Urothelium cell line (cell line): ENCODE data around the gene DACH1.

ENCODE experiments used
- DNase-seq: peaks from one replicate; pipeline ENCODE4 v3.0.0; 2011; ENCODE audit warnings: low spot score, mixed read lengths
- FAIRE-seq: peaks from 2 replicates; lab custom pipeline; 2011; peaks lifted over from hg19 to GRCh38; lab: Jason Lieb, UNC

The DACH1 gene

DNA sequence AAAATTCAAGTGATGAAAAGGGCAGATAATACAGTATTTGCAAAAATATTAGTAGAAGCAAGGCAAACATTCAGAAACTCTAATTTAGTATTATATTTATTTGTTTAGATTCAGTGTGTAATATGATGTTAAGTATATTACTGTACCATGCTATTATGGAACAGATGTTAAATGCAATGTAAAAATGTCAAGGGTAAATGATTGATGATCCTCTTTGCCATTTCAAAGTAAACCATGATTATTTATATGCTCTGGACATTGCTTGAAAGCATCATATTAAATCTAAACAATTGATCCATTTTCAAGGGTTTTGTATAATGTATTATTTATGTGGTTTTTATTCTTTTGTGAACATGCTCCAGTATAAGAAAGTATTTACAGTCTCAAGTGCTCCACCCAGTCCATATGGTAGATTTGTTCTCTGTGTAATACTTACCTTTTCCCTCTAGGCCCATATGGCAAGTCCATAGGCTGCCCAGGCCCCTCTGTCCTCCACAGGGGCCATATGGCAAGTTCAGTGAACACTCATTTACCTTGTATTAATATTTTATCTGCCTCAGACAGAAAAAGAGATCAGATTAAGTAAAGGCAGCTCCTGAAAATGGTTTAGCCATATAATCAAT is 353.5 kb downstream of the DACH1 start:
- DNase-seq (no peak), FAIRE-seq (no peak)

- no peak for DNase-seq
- no peak for FAIRE-seq
These were observed 363.2 kb downstream of the DACH1 start for GRCh38 chr13:71503781-71504180.

- no peak for DNase-seq
- no peak for FAIRE-seq
These were observed 367.0 kb downstream of the DACH1 start for GRCh38 chr13:71499944-71500514.

- FAIRE-seq, result no peak
- DNase-seq, result no peak
These were observed 367.8 kb downstream of the DACH1 start for GRCh38 chr13:71499235-71499634.

GRCh38 chr13:71493189-71493588 is 373.8 kb downstream of the DACH1 start:
- FAIRE-seq (no peak), DNase-seq (no peak)

DNA sequence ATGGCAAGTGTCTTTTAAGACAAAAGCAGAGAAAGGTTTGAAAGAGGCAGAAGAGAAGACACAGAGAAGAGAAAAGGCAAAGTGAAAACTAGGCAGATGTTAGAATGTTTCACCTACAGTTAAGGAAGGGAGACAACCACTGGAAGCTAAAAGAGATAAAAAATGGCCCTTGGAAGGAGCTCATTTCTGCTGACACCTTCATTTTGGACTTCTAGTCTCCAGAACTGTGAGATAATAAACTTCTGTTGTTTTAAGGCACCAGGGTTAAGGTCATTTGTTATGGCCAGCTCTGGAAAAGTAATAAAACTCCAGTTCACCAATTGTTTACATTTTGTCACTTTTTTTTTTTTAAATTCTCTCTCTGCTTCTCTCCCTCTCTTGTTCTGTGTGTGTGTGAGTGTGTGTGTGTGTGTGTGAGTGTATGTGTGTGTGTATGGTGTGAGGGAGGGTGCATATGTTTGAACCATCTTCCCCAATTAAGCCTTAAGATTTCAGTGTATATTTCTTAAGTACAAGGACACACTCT is 374.6 kb downstream of the DACH1 start:
- FAIRE-seq, result no peak
- DNase-seq, result no peak

GRCh38 chr13:71491010-71491409 is 376.0 kb downstream of the DACH1 start:
- DNase-seq (no peak), FAIRE-seq (no peak)

- DNase-seq (no peak), FAIRE-seq (no peak)
These were observed 378.0 kb downstream of the DACH1 start for GRCh38 chr13:71489041-71489440.

GRCh38 chr13:71488201-71488600 is 378.8 kb downstream of the DACH1 start:
- FAIRE-seq (no peak), DNase-seq (no peak)

GRCh38 chr13:71485913-71486312 is 381.1 kb downstream of the DACH1 start:
- no peak for DNase-seq
- FAIRE-seq, result no peak

DNA sequence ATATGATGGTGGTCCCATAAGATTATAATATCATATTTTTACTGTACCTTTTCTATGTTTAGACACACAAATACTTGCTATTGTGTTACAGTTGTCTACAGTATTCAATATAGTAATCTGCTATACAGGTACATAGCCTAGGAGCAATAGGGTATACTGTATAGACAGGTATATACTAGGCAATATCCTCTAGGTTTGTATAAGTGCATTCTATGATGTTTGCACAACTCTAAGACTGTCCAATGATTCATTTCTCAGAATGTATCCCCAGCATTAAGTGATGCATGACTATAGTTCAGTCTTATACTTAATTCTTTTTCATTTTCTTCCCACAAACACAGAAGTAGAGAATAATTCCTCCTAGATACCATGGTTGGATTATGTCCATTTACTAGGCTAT is 383.3 kb downstream of the DACH1 start:
- DNase-seq (no peak), FAIRE-seq (no peak)

GRCh38 chr13:71481501-71481900 is 385.5 kb downstream of the DACH1 start:
- DNase-seq, result no peak
- FAIRE-seq, result no peak

DNA sequence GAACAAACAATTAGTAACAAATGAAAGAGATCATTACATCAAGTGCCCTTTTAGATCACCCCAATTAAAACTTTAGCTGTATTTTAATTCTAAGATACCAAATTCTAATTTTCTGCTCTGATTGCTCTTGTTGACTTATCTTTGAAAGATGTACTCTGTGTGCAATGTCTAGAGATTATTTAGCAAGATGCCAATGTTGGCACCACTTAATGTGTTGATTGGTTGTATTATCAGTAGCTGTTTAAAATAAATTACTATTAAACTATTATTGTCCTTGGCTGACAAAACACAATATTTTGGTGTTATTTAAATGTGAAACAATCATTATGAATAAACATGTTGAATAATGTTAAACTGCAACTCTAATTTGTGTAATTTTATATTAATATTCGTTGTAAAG is 386.0 kb downstream of the DACH1 start:
- FAIRE-seq (no peak), DNase-seq (no peak)

DNA sequence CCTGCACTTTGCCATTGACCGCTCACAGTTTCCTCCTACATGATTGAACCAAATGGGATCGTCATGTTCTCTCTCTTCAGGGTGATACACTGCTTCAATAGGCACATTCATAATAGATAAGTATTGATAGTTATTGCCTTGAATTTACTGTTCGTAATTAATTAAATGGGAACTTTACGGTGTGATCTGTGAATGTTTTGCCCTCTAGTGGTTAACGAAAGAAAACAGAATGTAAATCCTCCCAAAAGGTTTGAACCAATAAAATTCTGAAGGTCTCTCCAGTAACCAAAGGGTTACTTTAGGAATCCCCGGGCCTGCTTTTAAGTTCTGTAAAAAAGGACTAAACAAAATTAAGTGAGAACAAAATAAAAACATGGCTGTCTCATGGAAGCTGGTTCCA is 389.3 kb downstream of the DACH1 start:
- FAIRE-seq (no peak), DNase-seq (peak; percentile 2)

DNA sequence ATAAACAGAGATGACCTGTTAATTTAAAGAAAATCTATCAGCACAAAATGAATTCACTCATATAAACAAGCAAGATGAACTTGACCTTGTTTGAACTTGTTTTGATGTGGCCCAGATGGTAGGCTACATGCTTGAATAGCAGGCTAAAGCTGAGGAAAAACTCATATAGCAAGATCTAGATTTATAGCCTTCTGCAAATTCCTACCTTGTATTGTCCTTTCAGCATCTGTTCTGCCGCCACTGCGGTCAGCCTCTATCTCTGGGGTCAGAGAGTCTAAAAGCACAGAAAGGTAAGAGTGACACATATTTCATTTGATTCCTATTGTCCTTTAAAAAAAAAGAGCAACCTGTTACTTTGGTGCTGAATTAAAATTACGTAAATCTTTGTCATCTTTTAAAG is 392.1 kb downstream of the DACH1 start:
- no peak for DNase-seq
- FAIRE-seq, result no peak

GRCh38 chr13:71469626-71470025 is 397.4 kb downstream of the DACH1 start:
- FAIRE-seq, result no peak
- no peak for DNase-seq

GRCh38 chr13:71464686-71465085 is 402.3 kb downstream of the DACH1 start:
- no peak for FAIRE-seq
- DNase-seq, result no peak

DNA sequence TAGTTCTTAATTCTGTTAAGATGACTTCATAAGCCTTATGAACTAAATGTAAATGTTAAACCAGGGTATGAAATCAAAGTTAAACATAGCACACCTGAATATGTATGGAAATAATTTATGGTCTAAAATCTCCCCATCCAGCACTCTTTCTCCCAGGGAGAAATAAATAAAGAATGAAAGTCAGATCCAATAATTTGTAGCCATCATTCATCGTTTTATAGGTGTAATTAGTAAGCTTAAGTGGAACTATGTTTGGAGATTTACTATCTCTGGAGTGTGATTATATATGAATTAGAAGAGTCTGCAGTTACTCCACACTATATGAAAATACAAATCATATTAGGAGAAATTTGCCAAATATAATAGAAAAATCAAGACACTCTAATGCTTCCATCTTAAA is 405.1 kb downstream of the DACH1 start:
- FAIRE-seq (no peak), DNase-seq (no peak)

DNA sequence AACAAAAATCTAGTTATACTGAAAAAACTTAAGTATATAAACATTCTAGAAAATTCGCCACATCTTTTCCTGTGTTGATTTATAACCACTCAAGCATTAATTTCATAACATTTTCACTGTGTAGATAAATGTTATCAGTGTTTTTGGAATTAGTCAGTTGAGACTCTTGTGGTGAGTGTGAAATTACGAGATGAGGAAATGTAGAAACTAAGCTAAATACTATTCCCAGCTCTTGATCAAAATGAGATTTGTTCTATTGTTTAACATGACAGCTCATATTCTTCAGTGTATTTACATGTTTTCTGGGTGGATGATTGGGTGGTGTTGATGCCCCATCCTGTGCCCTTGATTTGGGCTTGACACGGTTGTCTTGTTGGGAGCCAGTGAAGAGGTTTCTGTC is 406.8 kb downstream of the DACH1 start:
- DNase-seq, result no peak
- no peak for FAIRE-seq

DNA sequence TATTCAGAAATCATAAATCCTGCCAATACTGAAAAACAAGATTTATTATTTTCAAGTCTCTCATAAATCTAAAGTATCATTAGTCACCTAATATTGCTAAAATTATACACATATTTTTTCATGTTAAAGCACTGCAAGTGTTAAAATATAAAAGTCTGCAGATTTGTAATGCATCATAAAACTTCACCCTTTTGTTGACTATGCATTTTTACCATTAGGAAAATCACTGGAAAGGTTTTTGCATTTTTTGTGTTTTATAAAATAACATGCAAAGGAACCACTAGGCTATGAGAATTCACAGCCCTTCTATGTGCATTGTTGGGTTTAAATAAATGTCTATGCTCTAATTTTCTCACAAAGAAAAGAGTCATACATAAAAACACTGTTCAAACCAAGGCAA is 407.3 kb downstream of the DACH1 start:
- FAIRE-seq (no peak), DNase-seq (no peak)

- no peak for FAIRE-seq
These were observed 409.4 kb downstream of the DACH1 start for GRCh38 chr13:71457645-71458044.

DNA sequence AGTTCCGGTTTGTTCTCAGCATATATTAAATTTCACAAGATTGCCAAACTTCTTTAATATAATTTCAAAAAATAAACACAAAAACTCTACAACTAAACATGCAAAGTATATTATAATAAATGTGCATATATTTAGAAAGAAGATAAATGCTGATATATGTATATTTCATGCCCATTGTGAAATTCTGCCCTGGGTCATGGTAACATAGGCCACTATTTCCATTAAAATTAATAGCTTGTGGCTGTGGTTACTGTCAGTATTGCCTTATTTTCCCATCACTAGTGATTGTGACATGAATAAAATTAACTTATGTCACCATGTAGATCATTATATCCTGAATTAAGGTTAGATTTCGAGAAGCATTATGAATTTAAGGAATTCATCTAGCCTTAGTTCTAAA is 410.9 kb downstream of the DACH1 start:
- no peak for DNase-seq
- no peak for FAIRE-seq

More at GRCh38 chr13:71457645-71458044, 409.4 kb downstream of the DACH1 start:
- no peak for DNase-seq

DNA sequence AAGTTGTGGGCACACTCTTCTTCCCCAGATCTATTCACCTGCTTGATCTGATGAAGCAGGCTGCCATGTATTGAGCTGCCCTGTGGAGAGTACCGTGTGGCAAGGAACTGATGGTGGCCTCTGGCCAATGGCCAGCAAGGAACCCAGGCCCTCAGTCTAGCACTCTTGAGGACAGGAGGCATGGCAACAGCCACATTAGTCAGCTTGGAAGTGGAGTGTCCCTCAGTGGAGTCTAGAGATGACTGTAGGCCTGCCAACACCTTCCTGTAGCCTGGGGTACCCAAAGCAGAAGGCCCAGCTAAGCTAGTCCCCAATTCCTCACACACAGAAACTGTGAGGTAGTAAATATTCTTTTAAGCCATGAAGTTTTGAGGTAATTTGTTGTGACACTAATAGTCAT is 412.5 kb downstream of the DACH1 start:
- no peak for FAIRE-seq
- DNase-seq, result no peak
